ENCODE results near the gene LRIT2. TPM values are rescaled to one million over a fixed set of nuclear protein-coding genes. Genes with fewer than 3 reads are reported as not detected.

The LRIT2 gene
- total RNA-seq, 1 experiment from 2014 or later: not detected

GRCh38 chr10:84267503-84268126, 42.3 kb upstream of the LRIT2 start:
- H3K4me1 Mint-ChIP-seq (ENCODE audit: low read depth, unreplicated experiment): peaks cover 8% of the 10 kb centered on the region
- H3K36me3 Mint-ChIP-seq (ENCODE audit: insufficient read depth, unreplicated experiment): no peaks in the 10 kb centered on the region
- H3K4me3 Mint-ChIP-seq (ENCODE audit: low read depth, unreplicated experiment): no peak overlapping the region
- H3K27me3 Mint-ChIP-seq (ENCODE audit: unreplicated experiment): peaks cover 22% of the 10 kb centered on the region
- H3K27ac Mint-ChIP-seq (ENCODE audit: unreplicated experiment): no peak overlapping the region
- BruUV-seq (replicated peaks): no TSS peak
- H3K9me3 Mint-ChIP-seq (ENCODE audit: low read depth, unreplicated experiment): no peaks in the 10 kb centered on the region
- CTCF ChIA-PET: interaction anchor here (1.3 to 1.6 kb wide), 2 partner anchors 163 to 270 kb away, joined by 4 to 13 read pairs; no protein-coding TSS in a partner anchor
- intact Hi-C loops (cut with micrococcal nuclease; ENCODE audit: unreplicated experiment): loop anchor here (5.0 to 10.0 kb wide), 2 partner anchors 100 to 167 kb away; no protein-coding TSS in a partner anchor
- peak; percentile 56 for DNase-seq
- TF ChIP-seq CTCF (IDR thresholded peaks at IDR 0.05; ENCODE audit: unreplicated experiment): no peak

- no peak overlapping the region for H3K4me3 Mint-ChIP-seq (ENCODE audit: low read depth, unreplicated experiment)
These were observed 40.1 kb upstream of the LRIT2 start for GRCh38 chr10:84265418-84265817.

GRCh38 chr10:84264611-84265141, 39.3 kb upstream of the LRIT2 start:
- no peaks in the 10 kb centered on the region for H3K9me3 Mint-ChIP-seq (ENCODE audit: low read depth, unreplicated experiment)
- no peaks in the 10 kb centered on the region for H3K36me3 Mint-ChIP-seq (ENCODE audit: insufficient read depth, unreplicated experiment)
- no peak overlapping the region for H3K27ac Mint-ChIP-seq (ENCODE audit: unreplicated experiment)
- intact Hi-C loops (cut with micrococcal nuclease; ENCODE audit: unreplicated experiment): loop anchor here (1.0 to 10.0 kb wide), 3 partner anchors 103 to 273 kb away; no protein-coding TSS in a partner anchor
- H3K4me1 Mint-ChIP-seq (ENCODE audit: low read depth, unreplicated experiment): peaks cover 8% of the 10 kb centered on the region
- TF ChIP-seq CTCF (IDR thresholded peaks at IDR 0.05; ENCODE audit: unreplicated experiment): peak; percentile 64
- H3K4me3 Mint-ChIP-seq (ENCODE audit: low read depth, unreplicated experiment): no peak overlapping the region
- CTCF ChIA-PET: interaction anchor here (0.6 to 1.8 kb wide), 3 partner anchors 72 to 273 kb away, joined by 3 to 13 read pairs (median 3); no protein-coding TSS in a partner anchor
- BruUV-seq (replicated peaks): no TSS peak
- peak; percentile 61 for DNase-seq
- peaks cover 28% of the 10 kb centered on the region for H3K27me3 Mint-ChIP-seq (ENCODE audit: unreplicated experiment)

More at GRCh38 chr10:84265418-84265817, 40.1 kb upstream of the LRIT2 start:
- no peak for DNase-seq
- no peak for TF ChIP-seq CTCF (IDR thresholded peaks at IDR 0.05; ENCODE audit: unreplicated experiment)
- intact Hi-C loops (cut with micrococcal nuclease; ENCODE audit: unreplicated experiment): loop anchor here (5.0 to 10.0 kb wide), 2 partner anchors 102 to 169 kb away; no protein-coding TSS in a partner anchor
- CTCF ChIA-PET: no interaction called here
- BruUV-seq (replicated peaks): no TSS peak
- Mint-ChIP-seq H3K27me3 (ENCODE audit: unreplicated experiment) (peaks cover 28% of the 10 kb centered on the region), H3K4me1 (ENCODE audit: low read depth, unreplicated experiment) (peaks cover 8% of the 10 kb centered on the region), H3K9me3 (ENCODE audit: low read depth, unreplicated experiment) (no peaks in the 10 kb centered on the region), H3K27ac (ENCODE audit: unreplicated experiment) (peak overlapping the region; percentile 67), H3K36me3 (ENCODE audit: insufficient read depth, unreplicated experiment) (no peaks in the 10 kb centered on the region)

DNA sequence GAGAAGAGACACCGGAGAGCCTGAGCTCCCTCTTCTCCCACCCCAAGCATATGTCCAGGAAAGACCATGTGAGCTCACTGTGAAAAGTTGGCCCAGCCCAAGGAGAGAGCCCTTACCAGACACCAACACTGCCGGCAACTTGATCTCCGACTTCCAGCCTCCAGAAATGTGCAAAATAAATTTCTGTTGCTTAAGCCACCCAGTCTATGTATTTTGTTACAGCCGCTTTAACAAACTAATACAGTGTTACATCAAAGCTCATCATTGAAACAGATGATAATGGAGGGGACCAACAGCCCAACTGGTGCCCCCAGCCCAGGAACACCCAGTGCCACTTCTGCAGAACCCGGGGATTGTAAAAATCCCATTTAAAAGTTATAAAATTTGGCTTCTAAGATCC, 38.4 kb upstream of the LRIT2 start:
- H3K9me3 Mint-ChIP-seq (ENCODE audit: low read depth, unreplicated experiment): no peaks in the 10 kb centered on the region
- no peaks in the 10 kb centered on the region for H3K36me3 Mint-ChIP-seq (ENCODE audit: insufficient read depth, unreplicated experiment)
- DNase-seq: no peak
- intact Hi-C loops (cut with micrococcal nuclease; ENCODE audit: unreplicated experiment): loop anchor here (1.0 to 10.0 kb wide), 2 partner anchors 171 to 274 kb away; no protein-coding TSS in a partner anchor
- peaks cover 28% of the 10 kb centered on the region for H3K27me3 Mint-ChIP-seq (ENCODE audit: unreplicated experiment)
- CTCF ChIA-PET: interaction anchor here (0.7 to 1.8 kb wide), 2 partner anchors 274 to 1787 kb away, joined by 3 to 13 read pairs; no protein-coding TSS in a partner anchor
- no TSS peak for BruUV-seq (replicated peaks)
- H3K4me3 Mint-ChIP-seq (ENCODE audit: low read depth, unreplicated experiment): no peak overlapping the region
- no peak overlapping the region for H3K27ac Mint-ChIP-seq (ENCODE audit: unreplicated experiment)
- peaks cover 8% of the 10 kb centered on the region for H3K4me1 Mint-ChIP-seq (ENCODE audit: low read depth, unreplicated experiment)
- no peak for TF ChIP-seq CTCF (IDR thresholded peaks at IDR 0.05; ENCODE audit: unreplicated experiment)

All from Calu3 (cell line).